Suppressor macrophage (primary cell): Measurements from ENCODE around the gene GPR108.
A peak's percentile ranks its signal among the peaks of the same experiment; 100 is the strongest.
"Not testable (repeated sequence)": the region's sequence is repeated elsewhere in the genome, so short reads cannot be mapped to it uniquely, and the experiment has no call there.

Experiments used
- DNase-seq, 4 experiments: peaks; one replicate each; pipeline ENCODE4 v3.0.0-alpha.2; 2020 to 2022

GPR108 gene

DNA sequence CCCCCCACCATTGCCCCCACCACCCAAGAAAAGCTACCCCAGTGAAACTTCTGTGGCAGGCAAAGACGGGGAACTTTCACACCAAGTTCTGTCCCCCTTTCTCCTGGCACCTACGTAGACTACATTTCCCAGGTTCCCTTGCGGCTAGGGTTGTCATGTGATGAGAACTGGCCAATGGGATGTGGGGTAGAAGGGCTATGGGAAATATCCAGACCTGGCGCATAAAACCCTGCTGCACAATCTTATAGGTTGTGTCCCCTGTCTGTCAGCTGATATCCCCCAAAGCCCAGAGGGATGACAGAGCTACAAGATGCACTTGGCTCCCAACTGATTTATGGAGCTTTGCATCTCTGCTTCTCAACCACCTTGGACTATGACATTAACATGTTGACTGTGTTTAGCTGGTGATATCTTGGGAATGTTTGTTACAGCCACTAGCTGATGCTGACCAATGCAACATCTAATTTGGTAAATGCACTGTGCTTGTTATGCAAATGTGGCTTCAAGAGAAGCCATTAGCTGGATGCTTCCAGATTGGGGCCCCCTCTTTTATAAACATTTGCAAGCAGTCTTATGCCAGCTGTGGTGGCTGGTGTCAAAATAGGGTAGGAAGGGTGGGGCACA, 23.8 kb upstream of the GPR108 start:
- peak in 1 of 4 experiments; percentile 23 for DNase-seq

GRCh38 chr19:6760606-6761005, 23.2 kb upstream of the GPR108 start:
- DNase-seq, result no peak

DNA sequence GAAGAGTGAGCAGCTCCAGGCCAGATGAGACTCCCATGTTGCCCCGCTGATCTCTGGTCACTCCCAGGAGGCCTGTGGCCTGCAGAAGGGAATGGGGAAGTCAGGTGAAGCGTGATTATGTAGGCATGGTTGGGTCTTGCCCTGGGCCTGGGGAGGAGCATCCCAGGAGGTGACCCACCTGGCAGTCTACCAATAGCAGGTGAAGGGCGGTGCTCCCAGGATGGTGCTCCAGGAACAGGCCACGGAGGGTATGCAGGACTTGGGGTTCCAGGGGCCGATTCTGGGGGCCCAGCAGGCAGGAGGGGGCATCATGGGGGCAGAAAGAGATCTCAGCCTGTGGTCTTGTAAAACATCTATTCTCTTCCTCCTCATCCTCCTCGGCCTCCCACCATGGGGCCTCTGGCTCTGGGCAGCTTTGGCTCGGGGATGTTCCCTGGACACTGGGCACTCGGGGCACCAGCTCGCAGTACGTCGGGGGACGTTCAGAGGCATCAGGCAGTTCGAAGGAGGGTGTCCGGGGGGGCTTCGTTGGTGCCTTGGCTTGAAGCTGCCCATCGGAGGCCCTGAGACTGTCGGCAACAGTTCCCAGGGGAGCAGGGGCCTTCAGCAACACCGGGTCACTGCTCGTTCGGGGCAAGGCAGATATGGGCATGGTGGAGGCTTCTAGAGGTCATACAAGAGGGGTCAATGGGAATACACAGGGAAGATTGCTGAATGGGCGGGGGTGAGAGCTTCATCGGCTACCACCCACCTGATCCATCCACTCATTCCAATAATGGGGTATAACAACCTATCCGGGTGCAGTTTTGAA, 17.5 kb upstream of the GPR108 start:
- no peak for DNase-seq

DNA sequence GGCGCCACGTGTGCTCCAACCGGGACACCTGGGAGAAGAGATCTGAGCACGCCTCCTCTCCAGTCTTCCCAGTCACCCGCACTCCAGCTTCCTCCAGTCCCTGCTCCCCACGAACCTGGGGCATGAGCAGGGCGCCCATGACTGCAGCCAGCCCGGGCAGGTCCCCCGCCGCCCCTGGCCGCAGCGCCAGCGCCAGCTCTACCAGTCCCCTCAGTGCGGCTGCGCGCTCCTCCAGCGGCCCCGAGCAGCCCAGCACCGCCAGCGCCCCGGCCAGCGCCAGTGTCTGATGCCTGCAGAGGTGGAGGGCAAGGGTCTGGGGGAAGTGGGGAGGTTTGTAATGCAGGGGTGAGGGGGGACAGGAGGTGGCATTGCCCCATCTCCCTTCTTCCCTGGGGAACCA, 16.8 kb upstream of the GPR108 start:
- no peak for DNase-seq

- DNase-seq, result peak; percentile 80 to 92 (median 88)
Observed at GRCh38 chr19:6753178-6754031, 16.0 kb upstream of the GPR108 start.

- DNase-seq, result no peak
Observed at GRCh38 chr19:6752256-6753177, 15.1 kb upstream of the GPR108 start.

DNA sequence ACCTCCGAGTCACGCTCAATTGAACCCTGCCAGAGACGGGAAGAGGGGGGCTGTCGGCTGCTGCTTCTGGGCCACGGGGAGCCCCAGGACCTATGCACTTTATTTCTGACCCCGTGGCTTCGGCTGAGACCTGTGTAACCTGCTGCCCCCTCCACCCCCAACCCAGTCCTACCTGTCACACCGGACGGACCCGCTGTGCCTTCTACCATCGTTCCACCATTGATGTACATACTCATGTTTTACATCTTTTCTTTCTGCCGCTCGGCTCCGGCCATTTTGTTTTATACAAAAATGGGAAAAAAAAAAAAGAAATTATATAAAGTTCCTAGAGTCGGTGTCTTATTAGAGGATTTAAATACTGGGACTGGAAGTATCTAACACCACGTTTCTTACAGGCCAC, 13.8 kb upstream of the GPR108 start:
- no peak for DNase-seq

GRCh38 chr19:6750062-6750461, 12.7 kb upstream of the GPR108 start:
- no peak for DNase-seq

DNA sequence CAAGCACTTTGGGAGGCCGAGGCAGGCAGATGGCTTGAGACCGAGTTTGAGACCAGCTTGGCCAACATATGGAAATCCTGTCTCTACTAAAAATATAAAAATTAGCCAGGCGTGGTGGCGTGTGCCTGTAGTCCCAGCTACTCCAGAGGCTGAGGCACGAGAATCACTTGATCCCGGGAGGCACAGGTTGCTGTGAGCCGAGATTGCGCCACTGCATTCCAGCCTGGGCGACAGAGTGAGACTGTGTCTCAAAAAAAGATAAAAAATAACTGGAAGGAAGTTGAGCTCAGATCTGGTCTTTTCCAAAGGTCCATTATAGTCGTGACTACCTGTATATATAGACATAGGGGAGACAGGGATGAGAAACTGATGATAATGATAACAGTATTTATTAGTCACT, 11.2 kb upstream of the GPR108 start:
- DNase-seq, result not testable (repeated sequence)

GRCh38 chr19:6745965-6746364, 8.6 kb upstream of the GPR108 start:
- no peak for DNase-seq

DNA sequence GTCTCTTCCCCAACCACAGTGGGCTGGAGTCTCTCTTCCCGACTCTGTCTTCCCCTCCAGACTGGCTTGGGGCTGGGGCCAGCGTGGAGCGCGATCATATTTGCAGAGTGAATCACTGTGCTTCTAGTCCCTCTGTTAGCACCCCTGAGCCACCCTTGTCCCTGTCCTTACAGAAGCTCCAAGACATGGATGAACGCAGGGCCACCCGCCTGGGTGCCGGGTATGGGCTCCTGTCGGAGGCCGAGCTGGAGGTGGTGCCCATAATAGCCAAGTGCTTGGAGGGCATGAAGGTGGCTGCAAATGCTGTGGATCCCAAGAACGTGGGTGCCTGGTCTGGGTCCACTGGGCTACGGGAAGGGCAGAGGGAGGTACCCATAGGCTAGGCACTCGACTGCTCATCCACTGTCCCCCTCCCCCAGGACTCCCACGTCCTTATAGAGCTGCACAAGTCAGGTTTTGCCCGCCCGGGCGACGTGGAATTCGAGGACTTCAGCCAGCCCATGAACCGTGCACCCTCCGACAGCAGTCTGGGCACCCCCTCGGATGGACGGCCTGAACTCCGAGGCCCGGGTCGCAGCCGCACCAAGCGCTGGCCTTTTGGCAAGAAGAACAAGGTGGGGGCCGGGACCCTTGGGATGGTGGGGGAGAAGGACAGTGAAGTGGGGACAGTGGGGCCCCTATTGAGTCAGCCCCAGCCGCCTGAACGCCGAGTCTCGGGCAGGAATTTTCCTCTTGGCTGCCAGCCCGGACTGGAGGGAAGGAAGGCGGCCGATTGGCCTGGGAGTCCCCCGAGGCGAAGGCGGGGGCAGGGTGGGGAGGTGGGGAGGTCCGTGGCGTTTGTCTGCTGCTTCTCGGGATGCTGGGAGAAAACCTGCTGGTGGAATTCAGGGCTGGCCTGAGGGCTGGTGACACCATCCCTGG, 7.3 kb upstream of the GPR108 start:
- no peak for DNase-seq

DNA sequence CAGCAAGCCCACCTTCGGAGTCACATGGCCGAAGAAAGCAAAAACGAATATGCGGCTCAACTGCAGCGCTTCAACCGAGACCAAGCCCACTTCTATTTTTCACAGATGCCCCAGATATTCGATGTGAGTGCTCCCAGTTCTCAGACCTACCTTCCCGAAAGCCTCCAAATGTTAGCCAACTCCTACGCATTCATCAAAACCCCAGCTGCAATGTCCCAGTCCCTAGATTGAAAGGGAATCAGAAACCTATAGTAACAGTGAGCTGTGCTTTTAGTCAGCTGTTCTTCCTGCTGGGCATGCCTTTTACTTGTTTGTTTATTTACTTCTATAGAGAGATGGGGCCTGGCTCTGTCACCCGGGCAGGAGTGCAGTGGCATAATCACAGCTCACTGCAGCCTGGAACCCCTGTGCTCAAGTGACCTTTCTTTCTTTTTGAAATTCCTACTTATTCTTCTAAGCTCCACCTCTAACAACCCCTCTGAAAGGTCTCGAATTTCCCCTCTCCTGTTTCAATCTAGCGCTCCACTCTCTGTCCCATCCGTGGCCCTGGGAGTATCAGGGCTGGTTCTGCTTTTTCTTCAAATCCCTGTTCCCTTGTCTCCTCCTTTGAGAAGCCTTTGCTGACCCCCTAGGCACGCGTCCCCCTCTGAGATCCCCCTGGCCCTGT, 6.5 kb upstream of the GPR108 start:
- DNase-seq, result no peak

DNA sequence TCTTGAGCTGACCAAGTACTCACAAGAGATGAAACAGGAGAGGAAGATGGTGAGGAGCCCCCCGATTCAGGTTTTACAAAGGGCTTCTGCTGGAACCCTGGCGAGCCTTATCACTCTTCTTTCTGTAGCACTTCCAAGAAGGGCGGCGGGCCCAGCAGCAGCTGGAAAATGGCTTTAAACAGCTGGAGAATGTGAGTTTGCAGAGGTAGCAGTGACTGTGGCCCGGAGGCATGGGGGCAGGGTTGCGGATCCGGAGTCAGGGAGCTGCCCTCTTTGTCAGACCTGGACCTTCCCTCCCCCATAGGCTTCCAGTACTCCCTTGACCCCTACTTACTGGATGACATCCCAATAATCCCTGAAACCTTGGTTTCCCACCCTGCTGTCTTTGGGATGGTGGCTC, 5.7 kb upstream of the GPR108 start:
- DNase-seq, result no peak

DNA sequence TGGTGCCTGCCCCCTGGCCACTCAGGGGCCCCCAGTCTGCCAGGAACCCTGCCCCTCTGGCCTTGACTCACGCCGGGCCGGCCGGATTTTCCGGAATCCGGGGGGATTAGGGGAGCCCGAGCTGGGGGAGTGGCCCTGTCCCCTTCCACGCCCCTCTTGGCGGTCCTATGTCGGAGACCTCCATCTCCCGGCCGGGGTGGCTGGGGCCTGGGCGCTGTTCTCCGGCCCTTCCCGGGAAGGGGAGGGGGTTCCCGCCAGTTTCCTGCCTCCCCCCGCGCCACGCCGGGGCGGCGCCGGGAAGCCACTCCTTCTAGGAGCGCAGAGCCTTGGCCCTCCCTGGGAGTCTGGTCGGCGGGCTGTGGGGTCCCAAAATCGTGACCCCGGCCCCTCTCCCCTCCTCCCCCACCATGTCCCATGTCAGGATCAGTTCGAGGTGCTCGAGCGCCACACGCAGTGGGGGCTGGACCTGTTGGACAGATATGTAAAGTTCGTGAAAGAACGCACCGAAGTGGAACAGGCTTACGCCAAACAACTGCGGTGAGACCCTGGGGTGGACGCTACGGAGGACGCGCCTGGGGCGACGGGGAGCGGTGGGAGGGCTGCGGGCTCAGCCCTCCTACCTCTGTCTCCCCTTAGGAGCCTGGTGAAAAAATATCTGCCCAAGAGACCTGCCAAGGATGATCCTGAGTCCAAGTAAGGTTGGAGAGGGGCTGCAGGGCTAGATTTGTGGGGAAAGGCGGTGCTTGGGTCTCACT, 3.4 kb upstream of the GPR108 start:
- DNase-seq, result peak in 2 of 4 experiments; percentile 27 to 30

DNA sequence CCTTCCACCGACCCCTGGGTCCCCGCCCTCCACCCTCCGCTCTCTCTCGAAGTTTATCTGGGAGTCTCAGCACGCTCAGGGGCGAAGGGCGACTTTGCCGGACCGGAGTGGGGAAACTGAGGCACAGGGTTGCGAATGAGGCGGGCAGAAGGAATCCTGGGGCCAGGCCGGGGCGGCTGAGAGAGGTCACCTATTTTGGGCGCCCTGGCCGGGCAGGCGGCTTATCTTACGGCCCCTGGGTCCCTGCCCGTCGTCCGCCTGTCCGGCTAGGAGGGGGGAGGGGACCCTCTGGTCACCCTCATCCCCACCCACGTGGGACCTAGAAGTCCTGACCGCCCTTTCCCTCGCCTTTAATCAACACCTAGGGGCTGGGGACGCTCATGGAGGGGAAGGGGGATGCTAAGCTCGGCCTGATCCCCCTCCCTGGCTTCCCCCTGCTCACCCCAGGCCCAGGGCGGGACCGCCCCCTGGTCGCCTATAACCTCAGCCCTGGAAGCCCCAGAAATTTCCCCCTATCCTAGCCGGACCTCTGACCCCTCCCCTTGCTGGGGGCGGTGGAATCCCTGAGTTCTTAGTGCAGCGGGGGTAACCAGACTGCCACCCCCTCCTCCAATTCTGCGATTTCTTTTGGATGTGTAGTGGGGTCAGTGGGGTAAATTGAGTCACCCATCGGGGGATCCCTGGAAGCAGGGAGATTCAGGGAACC, 2.7 kb upstream of the GPR108 start:
- peak in 2 of 4 experiments; percentile 24 to 41 for DNase-seq

DNA sequence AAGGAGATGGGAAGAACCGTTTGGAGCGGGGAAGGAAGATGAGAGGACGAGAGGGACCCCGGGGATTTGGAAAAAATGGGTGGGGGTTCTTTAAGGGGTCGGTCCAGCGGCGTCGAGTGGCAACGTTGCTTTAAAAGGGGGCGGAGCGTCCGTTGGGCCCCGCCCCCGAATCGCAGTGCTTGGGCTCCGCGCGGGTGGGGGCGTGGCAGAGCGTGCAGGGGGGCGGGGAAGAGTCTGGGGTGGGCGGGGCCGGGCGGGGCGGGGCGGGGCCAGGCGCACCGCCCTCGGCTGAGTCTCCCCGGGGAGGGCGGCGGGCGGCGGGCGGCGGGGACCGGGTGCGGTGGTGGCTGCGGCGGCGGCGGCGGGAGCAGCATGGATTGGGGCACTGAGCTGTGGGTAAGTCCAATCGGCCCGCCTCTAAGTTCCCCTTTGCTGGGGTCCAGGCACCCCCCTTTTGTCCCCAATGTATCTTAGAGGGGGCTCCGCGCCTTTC, 2.1 kb upstream of the GPR108 start, which contains the start of gene TRIP10:
Gene TRIP10, plus strand, starts transcription at position 291 of the 493 bp plus-strand sequence. Its CDS starts 82 bp downstream, at position 373.
- DNase-seq, result peak; percentile 90 to 97 (median 94)

DNA sequence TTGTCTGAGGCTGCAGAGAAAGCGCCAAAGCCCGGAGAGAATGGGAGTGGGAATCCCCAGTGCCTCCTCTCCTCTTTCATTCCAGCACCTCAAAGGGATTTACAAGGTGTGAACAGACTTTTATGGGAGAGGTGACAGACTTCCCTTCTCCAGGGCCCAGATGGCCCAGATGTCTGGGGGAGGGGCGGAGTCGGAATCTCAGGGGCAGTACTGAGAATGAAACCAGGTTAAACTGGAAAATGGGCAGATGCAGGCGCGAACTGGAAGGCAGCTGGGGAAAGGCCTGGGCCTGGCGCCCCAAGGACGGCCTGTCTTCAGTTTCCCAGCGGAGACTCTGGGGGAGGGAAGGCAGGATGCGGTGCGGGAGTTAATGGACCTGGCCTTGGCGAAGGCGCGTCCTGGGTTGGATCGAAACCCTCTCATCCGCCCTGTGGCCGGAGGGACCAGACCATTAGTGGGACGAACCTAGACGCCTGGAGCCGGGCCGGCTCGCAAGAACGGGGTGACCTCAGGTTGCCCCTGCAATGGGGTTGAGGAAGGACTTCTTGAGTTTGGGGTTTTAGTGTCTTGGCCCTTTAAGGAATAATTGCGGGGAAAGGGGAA, 1.5 kb upstream of the GPR108 start:
- peak in 1 of 4 experiments; percentile 25 for DNase-seq
